GM23338 (cell line): Measurements from ENCODE around the gene LAMB3. TPM values are rescaled to one million over a fixed set of nuclear protein-coding genes. Genes with fewer than 3 reads are reported as not detected.
"Not testable (repeated sequence)": the region's sequence is repeated elsewhere in the genome, so short reads cannot be mapped to it uniquely, and the experiment has no call there.

Experiments used
- ATAC-seq: fragments of 200-7000 bp; cut with Tn5 transposase; 3 replicates; pipeline ENCODE4 v1.9.1; 2020
- DNase-seq: peaks from one replicate; pipeline ENCODE4 v3.0.0-alpha.2; 2015; ENCODE audit warnings: low spot score
- H2AFZ ChIP-seq: fragments of 200-600 bp; sonication (generic); 2 replicates; pipeline ENCODE4 v1.8.0; 2016; ENCODE audit warnings: antibody characterized with exemption, mild to moderate bottlenecking, moderate library complexity
- H3F3A ChIP-seq: fragments of 200-600 bp; sonication (generic); replicated peaks from 2 replicates; pipeline ENCODE4 v1.8.0; 2017; ENCODE audit warnings: antibody characterized with exemption, mixed run types, low read depth
- H3K27ac ChIP-seq: fragments of 200-600 bp; sonication (generic); 2 replicates; pipeline ENCODE4 v1.6.1; 2016; ENCODE audit warnings: low read depth
- H3K27me3 ChIP-seq: fragments of 200-600 bp; sonication (generic); 2 replicates; pipeline ENCODE4 v1.8.0; 2016; ENCODE audit warnings: mild to moderate bottlenecking, mixed run types, moderate library complexity; ENCODE audit not compliant: insufficient read depth
- H3K36me3 ChIP-seq: fragments of 200-600 bp; sonication (generic); 2 replicates; pipeline ENCODE4 v1.8.0; 2016; ENCODE audit warnings: mild to moderate bottlenecking; ENCODE audit not compliant: insufficient read depth
- H3K4me1 ChIP-seq: fragments of 200-600 bp; sonication (generic); 2 replicates; pipeline ENCODE4 v1.8.0; 2016; ENCODE audit warnings: mild to moderate bottlenecking, moderate library complexity; ENCODE audit not compliant: insufficient read depth
- H3K4me2 ChIP-seq: fragments of 200-600 bp; sonication (generic); 2 replicates; pipeline ENCODE4 v1.7.1; 2017; ENCODE audit warnings: mixed run types
- H3K4me3 ChIP-seq: fragments of 200-600 bp; sonication (generic); 2 replicates; pipeline ENCODE4 v1.6.1; 2016; ENCODE audit warnings: mixed run types
- H3K79me2 ChIP-seq: fragments of 200-600 bp; sonication (generic); replicated peaks from 2 replicates; pipeline ENCODE4 v1.8.0; 2017; ENCODE audit warnings: mild to moderate bottlenecking; ENCODE audit not compliant: insufficient read depth
- H3K9me2 ChIP-seq: fragments of 200-600 bp; sonication (generic); 2 replicates; pipeline ENCODE4 v1.8.0; 2017; ENCODE audit not compliant: insufficient read depth
- H4K20me1 ChIP-seq: fragments of 200-600 bp; sonication (generic); replicated peaks from 2 replicates; pipeline ENCODE4 v1.8.0; 2017; ENCODE audit warnings: mild to moderate bottlenecking; ENCODE audit not compliant: insufficient read depth
- H3K27ac Mint-ChIP-seq: 2 replicates; pipeline ENCODE4 v1.8.0; 2020; ENCODE audit warnings: inconsistent platforms, mild to moderate bottlenecking, moderate library complexity, mixed read lengths
- H3K27me3 Mint-ChIP-seq: 3 replicates; pipeline ENCODE4 v1.8.0; 2022; ENCODE audit warnings: low read depth, mild to moderate bottlenecking, moderate library complexity, mixed read lengths, inconsistent platforms; ENCODE audit not compliant: insufficient read depth, poor library complexity
- H3K36me3 Mint-ChIP-seq: 3 replicates; pipeline ENCODE4 v1.8.0; 2021; ENCODE audit warnings: low read depth, mild to moderate bottlenecking, inconsistent platforms, moderate library complexity, mixed read lengths
- H3K4me1 Mint-ChIP-seq: 3 replicates; pipeline ENCODE4 v1.8.0; 2020; ENCODE audit warnings: mild to moderate bottlenecking, inconsistent platforms, mixed read lengths
- H3K4me3 Mint-ChIP-seq: 3 replicates; pipeline ENCODE4 v1.8.0; 2021; ENCODE audit warnings: moderate library complexity, mild to moderate bottlenecking, inconsistent platforms, mixed read lengths
- H3K9me3 Mint-ChIP-seq: 3 replicates; pipeline ENCODE4 v1.8.0; 2020; ENCODE audit warnings: moderate library complexity, mild to moderate bottlenecking, inconsistent platforms, mixed read lengths
- CREB1 ChIP-seq: fragments of 250-450 bp; sonication (Bioruptor Pico); IDR thresholded peaks from 2 replicates; pipeline ENCODE4 v1.5.0; 2020; ENCODE audit warnings: low read depth, mild to moderate bottlenecking, moderate library complexity
- CTCF ChIP-seq, 2 experiments: fragments of 200-600 bp in 1 of 2; sonication (generic) in 1 of 2; conservative IDR thresholded peaks; 2 replicates each; pipeline versions ENCODE4 v1.5.1 to v1.6.1; 2016 to 2017; ENCODE audit warnings: antibody characterized with exemption in 2 of 2, low read depth in 2 of 2, mild to moderate bottlenecking in 2 of 2, moderate library complexity in 1 of 2
- ETS1 ChIP-seq: IDR thresholded peaks from 2 replicates; pipeline ENCODE4 v1.6.1; 2016; ENCODE audit warnings: antibody characterized with exemption
- EZH2phosphoT487 ChIP-seq: fragments of 200-600 bp; sonication (generic); IDR thresholded peaks from one replicate; pipeline ENCODE4 v1.8.1; 2018; ENCODE audit warnings: antibody characterized with exemption; ENCODE audit not compliant: unreplicated experiment
- JUNB ChIP-seq: IDR thresholded peaks from one replicate; pipeline ENCODE4 v1.6.1; 2016; ENCODE audit warnings: antibody characterized with exemption; ENCODE audit not compliant: unreplicated experiment
- NANOG ChIP-seq: IDR thresholded peaks from 2 replicates; pipeline ENCODE4 v1.6.1; 2016; ENCODE audit warnings: antibody characterized with exemption, borderline replicate concordance
- POLR2AphosphoS5 ChIP-seq: IDR thresholded peaks from 2 replicates; pipeline ENCODE4 v1.6.1; 2016; ENCODE audit warnings: antibody characterized with exemption, low read depth
- STAT1 ChIP-seq: IDR thresholded peaks from one replicate; pipeline ENCODE4 v1.6.1; 2016; ENCODE audit warnings: antibody characterized with exemption; ENCODE audit not compliant: unreplicated experiment
- ZNF331 ChIP-seq: fragments of 250-450 bp; sonication (Bioruptor Pico); IDR thresholded peaks from 2 replicates; pipeline ENCODE4 v1.5.0; 2020; ENCODE audit warnings: low read depth, mild to moderate bottlenecking, moderate library complexity
- long read RNA-seq: library from polyadenylated mRNA; unstranded; transcript quantifications from one replicate; pipeline ENCODE4 v2.0.0, GENCODE V29; 2020; ENCODE audit not compliant: unreplicated experiment
- polyA plus RNA-seq: library from polyadenylated mRNA; unstranded; fragments of >200 nt; fragmentation: Nextera tagmentation; extraction: Ambion mirVana; gene quantifications from 2 replicates; pipeline ENCODE4 v1.2.1, GENCODE V29; 2016
- total RNA-seq: library from RNA; depleted of rRNA; stranded (reverse); fragments of >200 nt; shearing (Covaris generic); gene quantifications from 2 replicates; pipeline ENCODE4 v1.2.3, GENCODE V29; 2014; rRNA removed

LAMB3 gene
- total RNA-seq (0.52 and 0.93 TPM in 2 replicates), polyA plus RNA-seq (0.05 and 0.19 TPM in 2 replicates)
- long read RNA-seq, result 0 reads

GRCh38 chr1:209652121-209652735 lies at the start of gene LAMB3:
LAMB3 (minus strand) TSS chr1:209652425; CDS start chr1:209650944, 1,481 bp downstream.
- no peak within 1 kb of the TSS for H3K4me3 ChIP-seq
- Mint-ChIP-seq H3K27ac (no peak within 1 kb of the TSS), H3K9me3 (no peaks in the 10 kb centered on the region; the same call in 2 of the 3 replicates), H3K4me3 (no peak within 1 kb of the TSS), H3K4me1 (peaks cover 17% of the 10 kb centered on the region), H3K27me3 (peaks cover 8% of the 10 kb centered on the region), H3K36me3 (no peaks in the 10 kb centered on the region)
- H3K4me1 ChIP-seq, result peaks cover 7% of the 10 kb centered on the region
- DNase-seq, result no peak
- peak within 1 kb of the TSS; percentile 84 for H2AFZ ChIP-seq
- no peaks in the 10 kb centered on the region for H3K27me3 ChIP-seq
- TF ChIP-seq CTCF (conservative IDR thresholded peaks at IDR 0.05; ENCODE audit: low read depth in 2 of 2) (no peak), ZNF331 (no peak), CREB1 (CRISPR knock-in tag) (no peak), NANOG (no peak), EZH2phosphoT487 (no peak), STAT1 (no peak), ETS1 (no peak), JUNB (no peak), POLR2AphosphoS5 (no peak)
- peak; percentile 15 for ATAC-seq
- H3K79me2 ChIP-seq, result no peaks in the 10 kb centered on the region
- no peaks in the 10 kb centered on the region for H3K9me2 ChIP-seq
- no peaks in the 10 kb centered on the region for H3F3A ChIP-seq
- H4K20me1 ChIP-seq, result no peaks in the 10 kb centered on the region
- no peak within 1 kb of the TSS for H3K27ac ChIP-seq
- no peaks in the 10 kb centered on the region for H3K36me3 ChIP-seq
- H3K4me2 ChIP-seq, result 0 out of 2 replicates have a peak within 1 kb of the TSS, but pooled peaks have one; percentile 1

- not testable (repeated sequence) for H3K27me3 ChIP-seq, H3K4me1 Mint-ChIP-seq, H3K36me3 Mint-ChIP-seq, H3K27ac Mint-ChIP-seq, H2AFZ ChIP-seq, H3K4me3 Mint-ChIP-seq, H3K27me3 Mint-ChIP-seq, H3K79me2 ChIP-seq, H3K9me3 Mint-ChIP-seq, H3K27ac ChIP-seq, DNase-seq, H4K20me1 ChIP-seq, H3K4me2 ChIP-seq, ATAC-seq, H3K4me1 ChIP-seq, H3K9me2 ChIP-seq, H3K36me3 ChIP-seq, H3F3A ChIP-seq, H3K4me3 ChIP-seq
Measured at GRCh38 chr1:209700686-209701085, 48.5 kb upstream of the LAMB3 start.
